ENCODE results near the gene NEK10.
"Not testable (repeated sequence)": the region's sequence is repeated elsewhere in the genome, so short reads cannot be mapped to it uniquely, and the experiment has no call there.

Gene NEK10

DNA sequence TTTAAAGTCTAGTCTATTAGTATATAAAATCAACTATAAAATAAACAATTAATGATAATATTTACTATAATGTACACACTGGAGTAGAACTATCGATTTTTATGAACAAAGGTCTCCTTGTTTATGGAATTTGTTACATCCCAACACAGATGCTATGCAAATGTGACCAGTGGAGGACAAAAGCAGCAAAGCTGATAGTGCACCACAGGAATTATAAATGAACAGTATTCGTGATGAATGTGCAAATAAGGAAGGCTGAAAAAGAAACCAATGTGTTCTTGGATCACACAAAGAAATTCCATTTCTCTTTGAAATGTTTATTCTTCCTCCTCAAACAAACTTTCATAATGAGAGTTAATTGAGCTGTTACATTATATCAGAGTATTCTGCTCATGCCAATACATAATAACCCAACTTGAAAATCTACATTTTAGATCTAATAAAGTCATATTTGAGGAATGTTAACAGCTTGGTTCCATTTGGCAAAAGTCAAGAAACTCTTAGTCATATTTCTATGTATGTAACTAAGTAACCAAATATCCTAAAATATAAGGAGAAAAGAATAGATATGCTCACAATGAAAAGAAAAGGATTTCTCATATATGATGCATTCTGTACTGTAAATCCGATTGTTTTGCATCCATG, 79.3 kb downstream of the NEK10 start:
- TF ChIP-seq, protein P1, sequence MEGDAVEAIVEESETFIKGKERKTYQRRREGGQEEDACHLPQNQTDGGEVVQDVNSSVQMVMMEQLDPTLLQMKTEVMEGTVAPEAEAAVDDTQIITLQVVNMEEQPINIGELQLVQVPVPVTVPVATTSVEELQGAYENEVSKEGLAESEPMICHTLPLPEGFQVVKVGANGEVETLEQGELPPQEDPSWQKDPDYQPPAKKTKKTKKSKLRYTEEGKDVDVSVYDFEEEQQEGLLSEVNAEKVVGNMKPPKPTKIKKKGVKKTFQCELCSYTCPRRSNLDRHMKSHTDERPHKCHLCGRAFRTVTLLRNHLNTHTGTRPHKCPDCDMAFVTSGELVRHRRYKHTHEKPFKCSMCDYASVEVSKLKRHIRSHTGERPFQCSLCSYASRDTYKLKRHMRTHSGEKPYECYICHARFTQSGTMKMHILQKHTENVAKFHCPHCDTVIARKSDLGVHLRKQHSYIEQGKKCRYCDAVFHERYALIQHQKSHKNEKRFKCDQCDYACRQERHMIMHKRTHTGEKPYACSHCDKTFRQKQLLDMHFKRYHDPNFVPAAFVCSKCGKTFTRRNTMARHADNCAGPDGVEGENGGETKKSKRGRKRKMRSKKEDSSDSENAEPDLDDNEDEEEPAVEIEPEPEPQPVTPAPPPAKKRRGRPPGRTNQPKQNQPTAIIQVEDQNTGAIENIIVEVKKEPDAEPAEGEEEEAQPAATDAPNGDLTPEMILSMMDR (IDR thresholded peaks at IDR 0.05) = no peak
- Histone ChIP-seq H3K4me3 (no peak overlapping the region), H3K27me3 (no peaks in the 10 kb centered on the region), H3K9me3 (no peaks in the 10 kb centered on the region), H3K4me1 (peaks cover 0 to 34% (median 10%) of the 10 kb centered on the region in 4 donors), H3K27ac (no peak overlapping the region), H3K36me3 (no peaks in the 10 kb centered on the region)
- intact Hi-C loops (cut with DNase I; ENCODE audit: low total_unique reads) = no loop called here
- DNase-seq = no peak

DNA sequence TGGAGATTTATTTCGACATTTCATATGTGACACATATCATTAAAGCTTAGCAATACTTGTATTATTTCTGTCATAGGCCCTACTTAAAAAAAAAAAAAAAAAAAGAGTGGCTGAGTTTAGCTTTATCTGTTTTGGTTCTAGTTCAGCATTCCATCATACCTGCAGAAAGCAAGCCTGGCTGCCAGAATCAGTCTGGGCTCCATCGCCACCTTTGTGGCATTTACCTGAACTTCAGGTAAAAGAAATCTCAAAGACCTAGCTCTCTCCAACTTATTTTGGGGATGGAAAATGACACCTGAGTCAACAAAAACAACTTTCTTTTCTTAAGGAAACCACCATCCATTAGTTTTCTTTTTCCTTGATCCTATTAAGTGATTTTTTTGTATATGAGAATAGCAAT, 82.1 kb downstream of the NEK10 start:
- Histone ChIP-seq H3K4me3 (no peak overlapping the region), H3K27ac (no peak overlapping the region), H3K36me3 (no peaks in the 10 kb centered on the region), H3K27me3 (no peaks in the 10 kb centered on the region), H3K9me3 (no peaks in the 10 kb centered on the region), H3K4me1 (peaks cover 0 to 19% (median 6%) of the 10 kb centered on the region in 4 donors)
- intact Hi-C loops (cut with DNase I; ENCODE audit: low total_unique reads) = no loop called here
- DNase-seq = no peak
- TF ChIP-seq, protein P1 (IDR thresholded peaks at IDR 0.05) = no peak

DNA sequence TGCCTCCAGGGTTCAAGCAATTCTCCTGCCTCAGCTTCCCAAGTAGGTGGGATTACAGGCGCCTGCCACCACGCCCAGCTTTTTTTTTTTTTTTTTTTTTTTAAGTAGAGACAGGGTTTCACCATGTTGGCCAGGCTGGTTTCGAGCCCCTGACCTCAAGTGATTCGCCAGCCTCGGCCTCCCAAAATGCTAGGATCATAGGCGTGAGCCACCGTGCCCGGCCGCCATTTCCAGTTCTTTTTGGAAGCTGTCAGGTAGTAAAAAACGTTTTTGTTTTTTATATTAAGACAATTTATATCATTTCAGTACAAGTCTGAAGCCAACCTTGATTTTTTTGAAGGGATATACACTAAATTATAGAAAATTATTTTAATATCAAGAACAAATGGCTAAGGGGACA, 82.7 kb downstream of the NEK10 start:
- DNase-seq; H3K9me3 ChIP-seq; H3K27ac ChIP-seq; H3K27me3 ChIP-seq; intact Hi-C loops (cut with DNase I; ENCODE audit: low total_unique reads); H3K4me3 ChIP-seq; H3K36me3 ChIP-seq: not testable (repeated sequence)
- peaks cover 0 to 19% (median 6%) of the 10 kb centered on the region in 4 donors for H3K4me1 ChIP-seq

DNA sequence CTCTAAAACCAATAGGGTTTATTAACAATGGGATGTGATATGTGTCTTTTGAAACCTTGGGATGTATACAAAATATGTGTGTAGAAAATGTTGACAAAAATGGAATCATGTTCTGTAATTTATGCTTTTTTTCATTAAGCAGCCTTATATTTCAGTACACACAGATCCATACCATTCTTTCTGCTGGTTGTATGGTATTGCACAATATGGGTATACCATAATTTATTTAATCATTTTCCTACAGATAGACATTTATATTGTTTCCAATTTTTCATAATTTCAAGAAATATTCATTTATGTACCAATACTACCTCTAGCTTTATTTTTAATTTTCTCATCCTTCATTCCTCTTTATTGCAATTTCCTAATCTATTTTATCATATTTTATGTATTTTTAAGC, 83.5 kb downstream of the NEK10 start:
- intact Hi-C loops (cut with DNase I; ENCODE audit: low total_unique reads) = no loop called here
- H3K27me3 ChIP-seq = no peaks in the 10 kb centered on the region
- no peak overlapping the region for H3K27ac ChIP-seq
- no peak overlapping the region for H3K4me3 ChIP-seq
- peaks cover 0 to 12% (median 3%) of the 10 kb centered on the region in 4 donors for H3K4me1 ChIP-seq
- TF ChIP-seq, protein P1 (IDR thresholded peaks at IDR 0.05) = no peak
- no peaks in the 10 kb centered on the region for H3K36me3 ChIP-seq
- DNase-seq = no peak
- no peaks in the 10 kb centered on the region for H3K9me3 ChIP-seq

DNA sequence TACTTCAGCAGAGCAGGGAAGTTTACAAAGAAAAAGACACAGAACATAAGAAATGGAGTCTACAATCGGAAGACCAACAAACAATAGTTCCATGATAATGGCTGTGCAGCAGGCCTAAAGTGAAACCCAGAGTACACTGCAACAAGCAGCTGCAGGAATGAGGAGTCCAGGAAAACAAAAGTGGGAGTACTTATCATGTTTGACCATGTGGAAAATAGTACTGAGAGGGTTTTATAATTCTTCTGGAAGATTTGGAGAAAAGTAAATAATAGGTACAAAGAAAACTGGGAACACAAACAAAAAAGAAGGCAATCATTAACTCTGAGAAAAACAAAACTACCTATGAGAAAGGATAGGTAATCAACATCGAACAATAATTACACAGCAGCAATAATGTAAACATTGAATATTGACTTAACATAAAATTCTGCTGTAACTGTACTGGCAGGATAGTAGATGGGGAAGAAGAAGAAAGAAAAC, 87.5 kb downstream of the NEK10 start:
- intact Hi-C loops (cut with DNase I; ENCODE audit: low total_unique reads) = no loop called here
- Histone ChIP-seq H3K9me3 (no peaks in the 10 kb centered on the region), H3K27ac (no peak overlapping the region), H3K27me3 (no peaks in the 10 kb centered on the region), H3K4me3 (no peak overlapping the region), H3K36me3 (no peaks in the 10 kb centered on the region), H3K4me1 (no peaks in the 10 kb centered on the region)
- TF ChIP-seq, protein P1 (IDR thresholded peaks at IDR 0.05) = no peak
- no peak for DNase-seq

DNA sequence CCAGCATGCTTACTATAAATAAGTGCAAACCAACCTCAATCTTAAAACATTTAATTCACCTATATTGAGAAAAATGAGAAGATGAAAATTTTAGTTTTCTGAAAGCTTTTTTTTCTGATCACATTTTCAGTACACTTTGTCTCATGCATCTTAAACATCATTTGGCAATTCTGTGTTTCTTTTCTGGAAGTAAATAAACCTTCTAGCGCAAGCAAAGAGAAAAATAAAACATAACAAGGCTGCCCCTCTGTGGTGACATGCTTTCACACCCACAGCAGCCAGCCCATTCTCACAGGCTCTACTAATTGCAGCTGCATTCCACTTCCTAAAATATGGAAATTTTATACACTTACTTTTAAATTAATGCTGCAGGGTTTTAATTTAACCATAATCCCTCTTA, 90.1 kb downstream of the NEK10 start:
- no peaks in the 10 kb centered on the region for H3K27me3 ChIP-seq
- H3K9me3 ChIP-seq = no peaks in the 10 kb centered on the region
- H3K27ac ChIP-seq = no peak overlapping the region
- H3K4me3 ChIP-seq = no peak overlapping the region
- H3K36me3 ChIP-seq = no peaks in the 10 kb centered on the region
- intact Hi-C loops (cut with DNase I; ENCODE audit: low total_unique reads) = no loop called here
- TF ChIP-seq, protein P1 (IDR thresholded peaks at IDR 0.05) = peak; percentile 49 to 53
- H3K4me1 ChIP-seq = no peaks in the 10 kb centered on the region
- no peak for DNase-seq

Measured in tibial artery (tissue), 4 donors.